GM19372 (cell line): ENCODE results near the gene ZNF232.
"Not testable (repeated sequence)": the region's sequence is repeated elsewhere in the genome, so short reads cannot be mapped to it uniquely, and the experiment has no call there.

Experiments
- ATAC-seq: cut with Tn5 transposase; IDR thresholded peaks from one replicate; pipeline ENCODE4 v1.9.1; 2021; ENCODE audit warnings: mild to moderate bottlenecking, low read depth, moderate library complexity; ENCODE audit not compliant: unreplicated experiment

Gene ZNF232

GRCh38 chr17:5130687-5131086, 19.0 kb upstream of the ZNF232 start:
- not testable (repeated sequence) for ATAC-seq

- ATAC-seq, result not testable (repeated sequence)
Measured at GRCh38 chr17:5130261-5130660, 18.6 kb upstream of the ZNF232 start.

- not testable (repeated sequence) for ATAC-seq
Measured at GRCh38 chr17:5129770-5130169, 18.1 kb upstream of the ZNF232 start.

GRCh38 chr17:5128905-5129535, 17.3 kb upstream of the ZNF232 start:
- ATAC-seq, result no peak

- ATAC-seq, result not testable (repeated sequence)
Measured at GRCh38 chr17:5128387-5128786, 16.7 kb upstream of the ZNF232 start.

GRCh38 chr17:5127910-5128309, 16.2 kb upstream of the ZNF232 start:
- ATAC-seq, result no peak

- no peak for ATAC-seq
Measured at GRCh38 chr17:5126719-5127488, 15.2 kb upstream of the ZNF232 start.

- ATAC-seq, result not testable (repeated sequence)
Measured at GRCh38 chr17:5124896-5125295, 13.2 kb upstream of the ZNF232 start.

- ATAC-seq, result not testable (repeated sequence)
Measured at GRCh38 chr17:5124125-5124760, 12.6 kb upstream of the ZNF232 start.

GRCh38 chr17:5123343-5124124, 11.9 kb upstream of the ZNF232 start:
- no peak for ATAC-seq

GRCh38 chr17:5122586-5123342, 11.1 kb upstream of the ZNF232 start:
- ATAC-seq, result no peak

- ATAC-seq, result not testable (repeated sequence)
Measured at GRCh38 chr17:5122056-5122455, 10.4 kb upstream of the ZNF232 start.

- ATAC-seq, result no peak
Measured at GRCh38 chr17:5121186-5121841, 9.6 kb upstream of the ZNF232 start.

GRCh38 chr17:5120436-5121185, 8.9 kb upstream of the ZNF232 start:
- ATAC-seq, result not testable (repeated sequence)

GRCh38 chr17:5120036-5120435, 8.4 kb upstream of the ZNF232 start:
- ATAC-seq, result no peak

GRCh38 chr17:5118219-5118618, 6.5 kb upstream of the ZNF232 start:
- no peak for ATAC-seq

- ATAC-seq, result no peak
Measured at GRCh38 chr17:5115673-5116651, 4.3 kb upstream of the ZNF232 start, which contains the start of gene USP6. TSS of gene USP6 (plus strand) at chr17:5116032. CDS start at chr17:5130368, 14,336 bp downstream.

GRCh38 chr17:5110816-5111215, 862 bp downstream of the ZNF232 start:
- ATAC-seq, result no peak
